ENCODE data around the gene PANK4. TPM values are rescaled to one million over a fixed set of nuclear protein-coding genes. Genes with fewer than 3 reads are reported as not detected.

The PANK4 gene
- total RNA-seq, 1 donor from 2014 or later: 27.5 TPM

DNA sequence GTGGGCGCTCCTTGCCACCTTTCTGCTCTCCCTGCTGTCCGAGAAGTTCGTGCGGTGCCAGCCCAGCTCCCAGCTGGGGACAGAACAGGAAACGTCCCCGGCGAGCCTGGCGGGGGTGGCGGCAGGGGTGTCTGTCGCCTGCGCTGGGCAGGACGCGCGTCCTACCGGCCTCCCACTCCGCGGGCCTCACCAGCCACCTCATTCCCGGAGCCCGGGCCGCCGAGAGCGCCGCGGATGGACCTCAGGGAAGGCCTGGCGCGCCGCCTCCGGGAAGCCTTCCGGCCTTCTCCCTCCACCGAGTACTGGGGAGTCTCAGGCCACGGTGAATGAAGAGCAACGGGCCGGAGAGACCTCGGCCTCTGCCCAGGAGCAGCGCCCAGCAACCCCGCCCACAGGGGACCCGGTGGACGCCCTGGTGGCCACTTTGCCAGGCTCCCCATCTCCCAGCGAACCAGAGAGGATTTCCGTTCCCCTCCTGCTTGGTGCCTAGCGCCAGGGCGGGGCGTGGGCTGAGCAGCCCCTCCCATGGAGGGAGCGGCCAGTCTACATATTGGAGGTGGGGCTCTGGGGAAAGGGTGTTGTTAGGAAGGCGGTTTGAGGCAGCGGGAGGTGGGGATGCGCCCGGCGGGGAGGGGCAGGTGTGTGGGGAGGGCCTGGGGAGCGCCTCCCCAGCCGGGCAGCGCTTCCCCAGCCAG is 20.3 kb upstream of the PANK4 start:
- no peak for DNase-seq (ENCODE audit: low read depth)

DNA sequence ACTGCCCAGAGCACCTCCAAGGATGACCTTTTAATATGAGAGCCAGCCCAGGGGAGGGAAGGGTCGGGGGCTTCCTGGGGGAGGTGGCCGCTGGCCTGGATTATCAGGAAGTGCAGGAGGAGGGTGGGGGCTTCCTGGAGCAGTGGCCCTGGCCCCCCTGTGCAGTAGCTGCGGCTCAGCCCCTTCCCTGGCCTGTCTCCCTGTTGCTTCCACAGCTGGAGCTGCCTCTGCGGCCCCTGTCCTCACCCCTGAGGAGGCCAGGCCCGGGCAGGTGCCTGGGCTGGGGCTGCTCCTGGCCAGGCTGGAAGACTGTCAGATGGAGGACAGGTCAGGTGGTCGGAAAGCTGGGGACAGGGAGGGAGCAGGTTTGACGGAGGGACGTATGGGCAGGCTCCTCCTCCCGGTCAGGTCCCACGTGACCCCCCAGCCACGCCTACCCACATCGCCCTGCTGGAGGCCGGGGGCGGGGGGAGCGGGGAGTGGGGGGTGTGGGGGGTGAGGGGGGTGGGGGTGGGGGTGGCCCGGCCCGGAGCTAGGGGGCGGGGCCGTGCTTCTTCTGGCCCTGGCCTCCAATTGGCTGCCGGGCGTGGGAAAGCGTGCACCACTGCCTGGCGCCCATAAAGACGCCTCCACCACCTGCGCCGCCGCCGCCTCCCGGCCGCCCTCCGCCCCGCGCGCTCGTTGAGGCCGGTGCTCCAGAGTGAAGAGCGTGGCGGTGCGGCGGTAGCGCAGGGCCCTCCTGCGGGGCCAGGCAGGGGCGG is 19.5 kb upstream of the PANK4 start:
- no peak for DNase-seq (ENCODE audit: low read depth)

DNA sequence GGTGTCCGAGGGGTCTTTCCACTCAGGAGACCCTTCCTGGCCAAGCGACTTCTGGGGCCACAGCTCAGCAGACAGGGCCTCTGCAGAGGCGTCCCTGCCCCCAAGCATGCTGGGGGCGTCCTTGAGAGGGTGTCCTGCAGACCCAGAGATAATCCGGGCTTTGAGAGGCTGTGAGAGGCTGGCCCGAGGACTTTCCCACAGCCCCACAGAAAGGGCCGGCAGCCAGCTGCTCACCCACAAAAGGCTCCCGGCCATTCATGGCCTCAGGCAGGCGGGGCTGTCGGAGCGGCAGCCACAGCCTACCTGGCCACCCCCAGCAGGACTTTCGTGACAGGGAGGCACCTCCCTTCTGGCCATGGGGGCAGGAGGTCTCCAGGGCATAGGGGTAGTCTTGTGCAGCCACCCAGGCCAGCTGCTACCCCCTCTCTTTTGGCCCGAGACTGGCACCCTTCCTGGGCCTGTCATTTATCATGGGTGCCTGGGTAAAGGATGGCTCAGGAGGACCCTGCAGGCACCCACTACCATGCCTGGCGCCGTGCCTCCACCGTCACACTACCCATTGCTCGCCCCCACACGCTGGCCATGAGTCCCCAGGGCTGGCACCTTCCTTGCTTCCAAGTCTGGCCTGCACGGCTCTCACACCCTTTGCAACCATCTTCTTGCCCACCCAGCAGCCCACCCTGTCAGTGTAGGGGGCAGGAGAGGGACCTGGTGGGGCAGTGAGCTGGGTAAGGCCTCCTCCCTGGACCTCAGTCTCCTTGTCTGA is 18.7 kb upstream of the PANK4 start:
- no peak for DNase-seq (ENCODE audit: low read depth)

DNA sequence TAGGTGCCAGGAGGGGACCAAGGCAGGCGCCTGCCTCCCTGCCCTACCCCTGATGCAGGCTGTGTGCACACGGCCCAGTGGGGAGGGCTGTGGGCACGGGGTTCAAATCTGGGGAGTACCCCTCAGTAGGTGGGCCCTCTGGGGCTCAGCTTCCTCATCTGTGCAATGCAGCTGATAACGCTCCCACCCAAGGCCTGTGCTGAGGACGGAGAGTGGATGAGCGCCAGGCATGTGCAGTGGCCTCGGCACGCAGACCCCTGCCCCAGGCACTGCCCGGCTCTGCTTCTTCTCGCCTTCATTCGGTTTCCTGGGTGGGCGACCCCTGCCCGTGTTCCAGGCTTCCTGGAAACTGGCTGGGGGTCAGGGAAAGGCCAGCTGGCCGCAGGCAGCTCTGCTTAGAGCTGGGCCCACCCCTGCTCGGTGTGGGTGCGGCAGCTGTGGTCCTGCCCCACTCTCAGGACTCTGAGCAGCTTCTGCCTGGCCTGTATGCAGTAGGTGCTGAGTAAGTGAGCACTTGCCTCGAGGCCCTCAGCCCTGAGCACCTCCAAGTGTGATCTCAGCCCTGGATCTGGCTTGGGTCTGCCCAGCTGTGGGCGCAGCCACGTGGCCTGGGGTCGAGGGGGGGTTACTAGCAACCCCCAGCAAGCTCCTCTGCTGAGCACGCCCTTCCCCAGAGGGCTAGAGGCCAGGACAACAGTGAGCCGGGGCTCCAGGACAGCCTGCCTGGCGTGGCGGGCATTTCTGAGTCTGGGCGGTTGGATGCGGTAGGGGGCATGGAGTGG is 17.9 kb upstream of the PANK4 start:
- DNase-seq (ENCODE audit: low read depth): no peak

DNA sequence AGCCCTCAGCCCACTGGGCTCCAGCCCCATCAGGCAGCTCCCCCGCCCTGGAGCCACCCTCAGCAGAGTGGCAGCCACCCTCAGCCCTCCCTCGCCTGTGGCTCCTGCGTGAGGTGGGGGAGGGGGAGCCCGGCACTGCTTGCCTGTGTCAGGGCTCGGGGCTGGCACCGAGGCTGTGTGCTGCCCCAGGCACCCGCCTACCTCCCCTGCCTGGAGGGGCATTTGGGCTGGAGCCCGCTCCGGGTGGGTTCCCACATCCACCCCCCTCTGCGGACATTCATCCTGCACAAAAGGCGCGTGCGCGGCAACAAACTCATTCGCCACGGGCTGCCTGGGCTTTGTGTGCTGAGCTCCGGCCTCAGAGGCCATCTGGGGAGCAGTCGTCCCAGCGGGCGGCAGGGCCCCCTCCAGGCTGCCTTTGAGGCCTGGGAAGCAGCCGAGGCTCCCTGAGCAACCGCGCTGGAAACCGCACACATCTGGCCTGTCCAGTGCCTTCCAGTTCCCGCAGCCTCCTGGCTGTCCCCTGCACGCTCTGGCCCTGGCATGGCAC is 17.2 kb upstream of the PANK4 start:
- DNase-seq (ENCODE audit: low read depth): no peak

DNA sequence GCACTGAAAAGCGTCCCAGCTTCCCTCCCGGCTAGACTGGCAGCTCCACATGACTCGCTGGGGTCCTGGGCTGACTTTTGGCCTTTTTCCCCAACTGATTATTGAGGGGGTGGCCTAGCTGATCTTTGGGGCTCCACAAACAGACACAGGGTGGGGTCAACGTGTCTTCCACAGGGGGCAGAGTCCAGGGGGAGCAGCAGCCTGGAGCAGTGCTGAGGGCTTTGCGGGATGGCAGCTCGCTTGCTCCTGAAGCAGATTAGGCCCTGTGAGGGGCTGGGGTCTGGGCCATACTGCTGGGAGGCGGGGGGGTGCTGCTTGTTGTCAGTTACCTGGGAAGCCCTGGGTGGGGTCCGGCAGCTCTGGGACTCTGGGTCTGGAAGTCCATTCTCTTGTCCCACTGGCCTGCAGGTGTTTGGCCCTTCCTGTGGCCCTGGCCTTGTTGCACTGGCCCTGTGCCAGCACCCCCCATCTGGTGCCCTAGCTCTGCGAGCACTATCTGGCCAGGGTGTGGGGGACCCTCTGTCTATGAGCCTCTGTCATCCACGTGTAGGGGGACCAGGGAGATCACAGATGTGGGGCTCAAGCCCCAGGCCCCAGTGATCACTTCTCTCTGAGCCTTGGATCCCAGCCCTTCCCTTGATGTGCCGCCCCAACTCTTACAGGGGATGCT is 16.0 kb upstream of the PANK4 start:
- no peak for DNase-seq (ENCODE audit: low read depth)

DNA sequence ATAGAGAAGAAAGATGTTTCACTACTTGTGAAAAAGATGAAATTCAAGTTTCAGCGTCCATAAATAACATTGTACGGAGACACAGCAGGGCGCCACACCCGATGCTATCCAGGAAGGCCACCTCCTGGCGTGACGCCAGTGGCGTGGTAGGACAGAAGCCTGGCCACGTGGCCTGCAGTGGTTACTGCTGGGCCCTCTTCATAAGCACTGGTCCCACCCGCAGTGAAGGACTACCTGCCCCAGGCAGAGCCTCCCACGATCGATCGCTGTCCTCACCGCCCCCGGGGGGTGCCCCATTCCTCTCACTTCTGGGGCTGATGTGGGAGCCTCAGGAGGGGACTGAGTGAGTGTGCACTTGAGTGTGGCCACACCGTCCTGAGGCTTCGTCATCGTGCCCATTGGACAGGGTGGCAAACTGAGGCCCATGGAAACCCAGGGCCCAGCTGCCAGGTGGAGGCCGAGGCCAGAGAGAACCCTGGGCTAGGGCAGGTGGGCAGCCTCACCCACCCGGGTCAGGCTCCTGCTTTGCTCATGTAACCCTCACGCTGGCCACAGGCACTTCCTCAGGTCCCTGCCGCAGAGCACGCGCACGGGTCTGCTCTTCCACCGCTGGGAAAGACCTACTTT is 15.3 kb upstream of the PANK4 start:
- no peak for DNase-seq (ENCODE audit: low read depth)

DNA sequence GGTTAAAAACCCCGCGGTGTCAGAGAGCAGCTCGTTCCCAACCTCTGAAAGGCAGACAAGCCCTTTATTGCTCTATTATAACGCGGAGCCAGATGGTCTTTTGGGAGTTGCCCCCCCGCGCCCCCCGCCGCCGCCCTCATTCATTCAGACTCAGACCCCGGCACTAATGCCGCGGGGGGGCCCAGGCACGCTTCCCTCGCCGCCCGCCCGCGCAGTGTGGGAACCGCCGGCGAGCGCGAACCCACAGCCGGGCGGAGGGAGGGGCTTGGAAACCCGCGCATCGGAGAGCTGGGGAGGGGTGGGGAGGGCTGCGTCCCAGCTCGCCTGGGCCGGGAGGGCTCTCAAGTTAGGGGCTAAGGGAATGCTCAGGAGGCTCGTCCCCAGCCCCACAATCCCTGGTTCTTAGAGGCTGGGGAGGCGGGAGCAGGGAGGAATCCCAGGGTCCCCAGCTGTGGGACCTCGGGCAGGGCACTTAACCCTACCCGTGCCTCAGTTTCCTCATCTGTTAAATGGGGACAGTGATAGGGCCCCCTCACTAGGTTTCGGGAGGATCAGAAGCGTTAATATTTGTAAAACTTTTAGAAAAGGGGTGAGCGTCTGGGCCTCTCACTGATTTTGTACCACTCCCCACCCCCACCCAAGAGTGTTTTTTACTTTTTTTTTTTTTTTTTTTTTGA is 14.6 kb upstream of the PANK4 start:
- no peak for DNase-seq (ENCODE audit: low read depth)

DNA sequence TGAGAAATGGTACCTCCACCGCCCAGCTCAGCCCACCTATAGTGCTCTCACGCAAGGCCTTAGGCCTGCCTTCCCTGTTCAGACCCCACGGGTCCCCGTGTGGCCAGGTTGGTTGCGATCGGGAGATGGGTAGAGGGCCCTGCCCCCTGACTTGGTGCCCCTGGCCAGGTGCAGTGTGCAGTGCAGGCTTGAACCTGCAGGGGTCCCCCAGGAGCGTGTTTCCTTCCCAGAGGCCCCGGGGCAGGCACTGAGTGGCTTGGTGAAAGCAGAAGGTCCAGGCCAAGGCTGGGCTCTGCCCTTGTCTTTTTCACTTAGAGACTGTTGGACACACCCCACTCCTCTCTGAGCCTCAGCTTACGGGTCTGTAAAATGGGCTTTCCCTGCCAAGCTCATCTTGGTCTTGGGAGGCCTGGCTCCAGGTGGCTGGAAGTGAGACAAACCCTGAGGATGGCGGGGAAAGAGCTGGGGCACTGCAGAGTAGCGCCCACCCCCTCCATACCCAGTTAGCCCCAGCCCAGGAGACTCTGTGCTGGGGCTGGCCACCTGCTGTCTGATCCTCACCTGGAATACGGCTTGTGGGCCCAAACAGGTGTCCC is 13.0 kb upstream of the PANK4 start:
- no peak for DNase-seq (ENCODE audit: low read depth)

DNA sequence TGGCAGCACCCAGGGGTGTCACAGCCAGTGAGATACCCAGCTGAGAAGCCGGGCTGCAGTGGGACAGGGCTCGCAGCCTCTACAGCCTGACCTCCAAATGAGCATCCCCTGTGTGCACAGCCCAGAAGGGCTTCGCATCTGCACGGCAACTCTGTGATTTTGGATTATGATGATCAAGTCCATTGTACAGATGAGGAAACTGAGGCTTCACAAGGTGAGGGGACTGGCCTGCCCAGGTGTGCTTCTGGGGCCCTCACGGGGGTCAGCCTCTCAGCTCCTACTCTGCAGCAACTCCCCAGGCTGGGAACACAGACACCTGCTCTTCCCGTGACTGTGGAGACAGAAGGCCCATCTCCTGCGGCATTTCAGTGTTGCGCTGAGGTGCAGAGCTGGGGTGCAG is 12.5 kb upstream of the PANK4 start:
- no peak for DNase-seq (ENCODE audit: low read depth)

DNA sequence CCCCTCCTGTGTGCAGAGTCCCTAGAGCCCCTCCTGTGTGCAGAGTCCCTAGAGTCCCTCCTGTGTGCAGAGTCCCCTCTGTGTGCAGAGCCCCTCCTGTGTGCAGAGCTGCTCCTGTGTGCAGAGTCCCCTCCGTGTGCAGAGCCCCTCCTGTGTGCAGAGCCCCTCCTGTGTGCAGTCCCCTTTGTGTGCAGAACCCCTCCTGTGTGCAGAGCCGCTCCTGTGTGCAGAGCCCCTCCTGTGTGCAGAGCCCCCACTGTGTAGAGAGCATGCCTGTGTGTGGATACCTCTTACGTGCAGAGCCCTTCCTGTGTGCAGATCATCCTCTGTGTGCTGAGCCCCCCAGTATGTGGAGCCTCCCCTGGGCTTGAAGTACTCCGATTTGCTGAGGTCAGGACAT is 12.0 kb upstream of the PANK4 start:
- DNase-seq (ENCODE audit: low read depth): no peak

DNA sequence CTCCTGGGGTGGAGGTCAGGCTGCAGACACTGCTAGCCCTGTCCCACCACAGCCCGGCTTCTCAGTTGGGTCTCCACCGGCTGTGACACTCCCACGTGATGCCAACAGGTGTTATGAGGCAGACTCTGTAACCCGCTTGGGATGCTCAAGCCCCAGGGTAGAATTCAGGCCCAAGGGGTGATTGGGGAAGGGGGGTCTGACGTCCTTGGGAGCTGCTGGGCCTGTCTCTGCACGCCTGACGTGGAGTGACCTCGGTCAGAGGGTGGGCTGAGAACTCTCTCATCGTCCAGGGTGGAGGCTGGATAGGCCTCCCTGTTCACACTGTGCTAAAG is 11.4 kb upstream of the PANK4 start:
- no peak for DNase-seq (ENCODE audit: low read depth)

DNA sequence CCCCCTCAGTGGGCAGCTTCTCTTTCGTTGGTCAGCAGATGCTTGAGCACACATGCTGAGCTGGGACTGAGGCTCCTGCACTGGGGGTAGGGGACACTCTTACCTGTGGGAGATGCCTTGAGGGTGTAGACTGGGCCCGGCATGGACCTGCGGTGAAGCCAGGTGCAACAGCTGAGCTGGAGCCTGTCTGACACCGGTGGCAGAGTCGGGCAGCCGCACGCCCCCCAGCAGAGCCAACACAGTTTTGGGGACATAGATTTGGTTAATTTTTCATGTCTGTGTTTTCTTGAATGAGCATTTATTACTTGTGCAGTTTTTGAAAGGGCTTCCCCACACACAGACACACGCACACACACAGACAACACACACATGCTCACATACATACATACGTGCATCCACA is 9.6 kb upstream of the PANK4 start:
- no peak for DNase-seq (ENCODE audit: low read depth)

DNA sequence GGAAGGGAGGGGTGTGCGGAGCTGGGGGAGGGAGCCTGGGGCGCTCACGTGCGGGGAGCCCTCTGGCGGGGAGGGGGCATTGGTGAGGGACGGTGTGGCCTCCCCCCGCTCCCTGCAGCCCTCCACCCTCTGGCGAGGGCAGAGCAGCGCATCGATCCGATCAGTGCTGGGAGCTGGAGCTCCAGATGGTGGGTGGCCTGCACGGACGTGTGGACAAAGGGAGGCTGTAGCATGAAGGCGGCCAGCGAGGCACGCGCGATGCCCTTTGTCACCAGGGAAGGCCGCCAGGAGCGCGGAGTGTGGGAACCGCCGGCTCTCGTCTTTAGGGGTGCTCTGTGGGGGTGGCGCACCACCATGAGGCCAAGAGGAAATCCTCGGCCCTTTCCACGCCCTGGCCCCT is 9.1 kb upstream of the PANK4 start:
- DNase-seq (ENCODE audit: low read depth): no peak

DNA sequence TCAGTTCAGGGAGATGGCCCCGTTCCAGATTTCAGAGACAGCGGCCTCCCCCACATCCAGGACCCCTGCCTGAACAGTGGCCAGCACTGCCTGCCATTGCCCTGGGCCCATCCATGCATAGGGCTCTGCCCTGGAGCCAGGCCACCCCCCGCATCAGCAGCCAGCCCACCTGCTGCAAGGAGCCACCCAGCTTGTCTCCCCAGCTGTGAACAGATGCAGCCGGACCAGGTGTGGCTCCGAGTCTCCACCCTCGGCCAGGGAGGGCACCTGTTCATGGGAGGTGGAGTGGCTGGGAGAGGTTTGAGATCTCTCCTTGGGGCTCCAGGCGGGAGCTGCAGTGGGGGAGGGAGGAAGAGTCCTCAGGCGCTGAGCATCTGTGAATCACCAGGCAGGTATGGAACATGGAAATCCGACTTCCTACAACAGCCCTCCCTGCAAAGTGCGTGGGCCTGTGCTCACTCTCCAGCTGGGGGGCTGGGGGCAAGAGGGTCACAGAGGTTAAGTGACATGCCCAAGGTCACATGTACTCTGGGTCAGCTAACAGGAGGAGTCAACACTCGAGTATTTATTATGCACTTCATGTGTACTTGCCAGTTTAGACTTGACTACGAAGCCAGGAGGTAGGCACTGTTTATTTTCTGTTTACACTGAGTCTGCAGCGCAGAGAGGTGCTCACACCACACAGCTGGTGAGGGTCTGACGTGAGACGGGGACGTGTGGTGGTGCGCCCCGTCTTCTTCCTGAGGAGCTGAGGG is 8.5 kb upstream of the PANK4 start:
- DNase-seq (ENCODE audit: low read depth): no peak

DNA sequence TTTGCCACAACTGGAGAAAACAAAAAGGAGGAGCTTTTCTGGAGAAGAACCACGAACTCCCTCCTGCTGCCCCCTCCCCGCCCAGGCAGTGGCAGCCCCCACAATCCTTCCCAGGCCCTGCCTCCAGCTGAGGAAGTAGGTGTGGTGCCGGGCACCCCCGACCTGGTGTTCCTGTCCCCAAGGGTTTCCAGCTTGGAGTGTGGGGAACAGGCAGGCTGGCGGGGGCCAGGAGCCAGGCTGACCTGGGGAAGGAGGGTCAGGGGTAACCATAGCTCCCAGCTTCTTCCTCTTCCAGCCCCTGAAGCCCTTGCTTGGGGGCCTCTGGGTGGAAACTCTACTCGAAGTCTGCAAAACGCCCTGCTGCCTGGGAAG is 7.9 kb upstream of the PANK4 start:
- DNase-seq (ENCODE audit: low read depth): no peak

DNA sequence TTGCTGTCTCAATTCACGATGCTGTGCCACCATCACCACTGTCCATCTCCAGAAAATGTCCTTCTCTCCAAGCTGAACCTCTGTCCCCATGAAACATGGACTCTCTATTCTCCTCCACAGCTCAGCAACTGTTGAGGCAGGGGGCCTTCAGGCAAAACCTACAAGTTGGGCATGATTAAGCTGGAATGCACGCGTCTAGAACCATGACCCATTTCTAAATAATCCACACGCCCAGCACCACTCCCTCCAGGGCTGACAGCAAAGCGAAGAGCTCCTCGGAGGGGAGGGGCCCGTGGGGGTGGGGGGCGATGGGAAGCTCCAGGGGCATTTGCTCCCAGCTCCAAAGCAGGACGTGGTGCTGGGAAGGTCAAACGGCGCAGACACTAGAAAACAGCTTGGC is 7.0 kb upstream of the PANK4 start:
- DNase-seq (ENCODE audit: low read depth): no peak

DNA sequence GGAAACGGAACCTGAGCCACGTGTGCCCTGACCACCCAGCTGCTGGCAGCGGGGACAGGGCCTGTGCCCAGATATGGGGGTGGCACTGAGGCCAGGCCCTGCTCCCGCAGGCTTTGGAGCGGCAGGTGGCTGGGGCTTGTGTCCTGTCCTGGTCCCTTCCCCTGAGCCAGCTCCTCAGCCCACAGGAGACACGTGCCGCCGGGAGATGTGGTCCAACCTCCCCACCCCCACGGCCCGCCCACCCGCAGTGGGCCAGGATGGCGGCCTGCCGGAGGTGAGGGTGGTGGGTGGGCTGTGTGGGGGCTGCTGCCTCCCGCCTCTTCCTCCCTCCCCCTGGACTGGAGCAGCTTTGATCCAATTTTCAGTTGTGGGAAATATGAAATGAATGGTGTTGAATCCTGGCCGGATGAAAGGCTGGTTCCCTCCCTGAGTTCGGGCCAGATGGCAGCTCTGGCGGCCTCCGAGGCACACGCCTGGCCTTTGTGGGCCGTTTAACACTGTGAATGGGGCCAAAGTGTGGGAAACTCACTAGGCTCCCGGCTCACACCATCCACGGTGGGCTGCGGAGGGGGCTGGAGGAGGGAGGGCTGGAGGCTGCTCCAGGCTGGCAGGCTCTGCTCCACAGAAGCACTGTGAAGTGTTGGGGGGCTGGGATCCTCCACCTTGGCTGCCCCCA is 6.2 kb upstream of the PANK4 start:
- no peak for DNase-seq (ENCODE audit: low read depth)
